GM18907 (cell line): ENCODE results near the gene TOPORS.
A peak's percentile ranks its signal among the peaks of the same experiment; 100 is the strongest.
"Not testable (repeated sequence)": the region's sequence is repeated elsewhere in the genome, so short reads cannot be mapped to it uniquely, and the experiment has no call there.

Source experiments
- ATAC-seq: cut with Tn5 transposase; IDR thresholded peaks from one replicate; pipeline ENCODE4 v1.9.1; 2021; ENCODE audit warnings: mild to moderate bottlenecking, moderate library complexity; ENCODE audit not compliant: unreplicated experiment

Gene TOPORS

GRCh38 chr9:32552172-32552872 is at the start of gene TOPORS, which contains the start of gene SMIM27:
TOPORS (minus strand) TSS chr9:32552586; CDS start chr9:32552436, 150 bp downstream.
SMIM27 (plus strand) TSS chr9:32552327; CDS start chr9:32552435, 108 bp downstream.
- ATAC-seq, result peak; percentile 81

DNA sequence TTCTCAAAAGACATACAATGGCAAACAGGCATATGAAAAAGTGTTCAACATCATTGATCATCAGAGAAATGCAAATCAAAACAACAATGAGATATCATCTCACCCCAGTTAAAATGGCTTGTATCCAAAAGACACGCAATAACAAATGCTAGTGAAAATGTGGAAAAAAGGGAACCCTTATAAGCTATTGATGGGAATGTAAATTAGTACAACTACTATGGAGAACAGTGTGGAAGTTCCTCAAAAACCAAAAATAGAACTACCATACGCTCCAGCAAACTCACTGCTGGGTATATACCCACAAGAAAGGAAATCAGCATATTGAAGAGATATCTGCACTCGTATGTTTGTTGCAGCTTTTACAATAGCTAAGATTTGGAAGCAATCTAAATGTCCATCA is 46.6 kb upstream of the TOPORS start:
- not testable (repeated sequence) for ATAC-seq

DNA sequence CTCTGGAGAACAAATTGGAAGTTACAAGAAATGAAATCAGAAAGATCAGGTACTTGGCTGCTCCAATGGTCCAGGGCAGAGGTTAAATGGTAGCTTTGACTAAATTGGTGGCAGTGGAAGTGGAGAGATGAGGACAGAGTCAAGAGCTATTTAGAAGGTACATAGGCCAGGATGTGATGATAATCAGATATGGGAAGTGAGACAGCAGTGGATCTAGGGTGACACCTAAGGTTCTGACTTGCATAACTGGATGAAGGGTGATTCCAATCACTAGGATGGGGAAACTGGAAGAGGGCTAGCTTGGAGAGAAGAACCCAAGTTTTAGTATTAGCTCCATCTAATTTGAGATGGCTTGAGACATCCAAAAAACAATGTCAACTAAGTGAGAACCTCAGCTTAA is 44.5 kb upstream of the TOPORS start:
- no peak for ATAC-seq

DNA sequence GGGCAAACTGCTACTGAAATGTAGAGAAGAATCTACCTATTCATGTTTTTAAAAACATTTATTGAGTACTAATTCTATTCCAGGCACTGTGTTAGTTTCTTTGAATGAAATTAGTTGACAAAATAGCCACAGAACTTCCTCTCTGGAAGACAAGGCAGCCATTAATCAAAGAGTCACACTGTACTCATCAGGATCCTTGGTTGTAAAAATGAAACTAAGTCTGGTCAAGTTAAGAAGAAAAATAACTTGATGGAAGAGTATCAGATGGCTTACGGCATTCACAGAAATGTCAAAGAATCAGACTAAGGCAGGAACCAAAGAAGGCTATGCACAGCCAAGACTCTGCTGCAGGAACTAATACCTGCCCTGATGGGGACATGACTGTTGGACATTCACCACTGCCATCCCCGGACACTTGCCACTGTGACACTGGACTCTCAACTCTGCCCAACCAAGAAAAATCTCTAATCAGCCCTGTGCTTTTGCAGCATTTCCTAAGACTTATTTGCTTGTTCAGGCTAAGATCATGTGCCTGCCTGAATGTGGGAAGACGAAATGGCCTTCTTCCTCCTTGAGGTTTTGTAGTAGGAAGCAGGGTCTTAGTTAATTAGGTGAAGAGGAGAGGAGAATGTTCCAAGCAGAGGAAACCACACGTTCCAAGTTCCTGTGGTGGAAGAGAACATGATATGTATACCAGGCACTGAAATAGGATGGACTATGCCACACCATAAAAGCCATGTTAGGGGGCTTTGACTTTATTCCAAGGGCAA is 43.9 kb upstream of the TOPORS start:
- ATAC-seq, result no peak

DNA sequence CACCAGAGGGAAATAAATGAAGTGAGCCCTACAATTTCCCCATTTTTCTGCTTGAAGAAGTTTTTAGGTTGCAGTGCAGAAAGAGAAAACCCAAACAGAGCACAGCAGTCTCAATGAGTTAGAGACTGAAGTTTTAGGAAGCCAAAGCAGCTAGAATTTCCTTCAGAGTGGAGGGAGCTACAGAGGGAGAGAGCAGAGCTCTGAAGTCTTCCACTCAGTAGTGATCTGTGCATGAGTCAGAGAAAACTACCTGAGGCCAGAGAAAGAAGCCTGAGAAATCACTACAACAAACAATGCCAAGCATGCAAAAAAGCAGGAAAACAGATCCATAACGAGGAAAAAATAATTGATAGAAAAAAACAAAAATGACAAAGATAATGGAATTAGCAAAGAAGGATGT is 38.5 kb upstream of the TOPORS start:
- ATAC-seq, result no peak

- no peak for ATAC-seq
Observed at GRCh38 chr9:32590476-32590875, 38.1 kb upstream of the TOPORS start.

- peak; percentile 74 for ATAC-seq
Observed at GRCh38 chr9:32589083-32589723, 36.8 kb upstream of the TOPORS start.

- peak; percentile 65 for ATAC-seq
Observed at GRCh38 chr9:32587901-32588300, 35.5 kb upstream of the TOPORS start.

GRCh38 chr9:32584784-32585183 is 32.4 kb upstream of the TOPORS start:
- ATAC-seq, result no peak

DNA sequence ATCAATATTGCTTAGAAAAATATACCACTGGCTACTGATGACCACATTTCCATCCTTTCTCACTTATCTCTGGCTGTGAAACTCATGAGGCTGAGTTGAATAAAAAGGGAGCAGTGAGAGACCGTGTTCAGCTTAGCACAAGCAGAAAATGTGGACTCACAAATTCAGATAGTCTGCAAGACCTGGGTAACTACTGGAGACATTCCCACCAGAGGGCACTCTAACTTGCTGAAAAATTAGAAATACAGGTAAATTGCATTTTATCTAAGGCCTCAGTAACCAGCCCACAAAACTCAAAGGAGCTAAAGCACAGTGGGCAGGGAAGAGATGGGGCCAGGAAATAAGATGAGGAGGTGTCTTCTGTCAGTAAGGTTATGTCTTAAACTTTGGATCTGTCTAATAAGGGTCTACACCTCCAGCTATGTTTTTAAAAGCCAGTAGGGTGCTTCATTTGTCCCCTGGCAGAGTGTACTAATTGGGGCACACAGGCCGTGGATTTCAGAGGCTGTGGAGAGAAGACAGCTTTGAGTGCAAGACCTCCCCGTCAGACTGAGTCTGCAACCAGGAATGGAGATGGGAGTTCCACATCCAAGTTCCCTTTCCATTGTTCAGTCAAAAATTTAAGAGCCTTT is 29.2 kb upstream of the TOPORS start:
- no peak for ATAC-seq

DNA sequence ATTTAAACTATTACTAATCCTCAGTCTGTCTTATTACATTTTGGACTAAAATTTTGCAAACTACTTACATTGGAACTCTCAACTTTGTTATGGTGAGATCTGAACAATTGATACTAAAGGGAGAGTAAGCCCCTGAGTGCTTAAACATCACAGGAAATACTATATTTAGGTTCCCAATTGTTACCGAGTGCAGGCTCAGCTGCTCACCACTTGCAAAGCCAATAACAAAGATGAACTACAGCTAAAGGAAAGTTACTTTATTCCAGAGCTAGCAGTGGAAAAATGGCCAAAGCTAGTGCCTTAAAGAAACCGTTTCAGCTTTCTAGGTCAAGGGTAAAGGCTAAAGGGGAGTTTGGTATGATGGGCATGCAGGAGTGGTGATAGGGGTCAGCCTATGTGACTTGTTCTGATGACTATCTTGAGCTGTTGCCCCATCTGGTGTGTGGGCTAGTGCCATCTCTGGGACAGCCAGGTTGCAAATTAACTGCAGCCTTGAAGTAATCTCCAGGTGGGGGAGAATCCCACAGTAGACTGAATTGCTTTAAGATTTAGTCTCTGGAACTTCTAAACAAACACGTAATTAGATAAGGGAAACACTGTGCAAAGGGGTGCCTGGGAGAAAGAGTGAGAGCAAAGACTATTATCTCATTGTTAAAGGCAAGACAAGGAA is 28.4 kb upstream of the TOPORS start:
- no peak for ATAC-seq

DNA sequence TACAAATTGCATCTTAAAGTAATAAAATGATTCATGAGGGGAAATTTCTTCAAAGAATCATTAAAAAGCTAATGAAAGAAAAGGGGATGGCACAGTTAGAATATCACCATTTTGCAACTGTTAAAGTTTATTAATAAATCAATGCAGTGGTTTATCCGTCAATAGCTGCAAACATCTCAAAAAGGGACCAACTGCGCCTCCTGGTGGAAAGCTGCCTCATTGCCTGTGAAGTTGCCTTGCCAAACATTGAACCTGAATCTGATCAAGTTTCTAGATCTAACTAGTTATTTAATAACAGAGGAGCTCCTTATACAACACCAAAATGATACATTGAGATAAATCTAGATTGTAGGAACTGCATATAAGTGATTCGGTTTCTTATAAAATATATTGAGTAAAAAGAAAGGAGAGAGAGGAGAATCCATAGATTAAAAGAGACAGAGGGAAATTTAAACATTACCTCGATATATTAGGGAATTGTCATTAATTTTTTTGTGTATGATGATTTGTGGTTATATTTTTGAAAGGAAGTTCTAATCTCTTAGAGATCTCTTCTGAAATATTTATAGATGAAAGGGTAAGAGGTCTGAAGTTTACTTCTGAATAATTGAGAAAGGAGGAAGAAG is 27.4 kb upstream of the TOPORS start:
- peak; percentile 64 for ATAC-seq

DNA sequence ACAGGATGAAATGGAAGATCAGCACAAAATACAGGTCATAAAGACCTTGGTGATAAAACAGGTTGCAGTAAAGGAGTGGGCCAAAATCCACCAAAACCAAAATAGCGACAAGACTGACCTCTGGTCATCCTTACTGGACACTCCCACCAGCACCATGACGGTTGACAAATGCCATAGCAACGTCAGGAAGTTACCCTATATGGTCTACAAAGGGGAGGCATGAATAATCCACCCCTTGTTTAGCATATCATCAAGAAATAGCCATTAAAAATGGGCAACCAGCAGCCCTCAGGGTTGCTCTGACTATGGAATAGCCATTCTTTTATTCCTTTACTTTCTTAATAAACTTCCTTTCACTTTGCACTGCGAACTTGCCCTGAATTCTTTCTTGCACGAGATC is 26.6 kb upstream of the TOPORS start:
- no peak for ATAC-seq

DNA sequence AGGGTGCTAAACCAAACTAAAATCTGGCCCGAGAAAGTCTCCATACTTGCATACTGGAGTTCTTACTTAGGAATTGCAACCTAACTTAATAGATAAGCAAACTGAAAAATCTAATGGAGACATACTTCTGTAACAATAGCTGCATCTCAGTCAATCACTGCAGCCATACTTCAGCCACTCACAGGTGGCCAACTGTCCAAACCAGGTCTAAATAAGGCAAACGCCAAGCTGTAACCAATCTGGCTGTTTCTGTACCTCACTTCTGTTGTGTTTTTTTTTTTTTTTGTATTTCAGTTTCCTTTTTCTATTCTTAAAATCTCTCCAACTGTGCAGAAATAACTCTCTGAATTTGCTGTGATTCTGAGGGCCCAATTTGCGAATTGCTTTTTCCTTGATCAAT is 24.9 kb upstream of the TOPORS start:
- no peak for ATAC-seq

- no peak for ATAC-seq
Observed at GRCh38 chr9:32574858-32575257, 22.5 kb upstream of the TOPORS start.

DNA sequence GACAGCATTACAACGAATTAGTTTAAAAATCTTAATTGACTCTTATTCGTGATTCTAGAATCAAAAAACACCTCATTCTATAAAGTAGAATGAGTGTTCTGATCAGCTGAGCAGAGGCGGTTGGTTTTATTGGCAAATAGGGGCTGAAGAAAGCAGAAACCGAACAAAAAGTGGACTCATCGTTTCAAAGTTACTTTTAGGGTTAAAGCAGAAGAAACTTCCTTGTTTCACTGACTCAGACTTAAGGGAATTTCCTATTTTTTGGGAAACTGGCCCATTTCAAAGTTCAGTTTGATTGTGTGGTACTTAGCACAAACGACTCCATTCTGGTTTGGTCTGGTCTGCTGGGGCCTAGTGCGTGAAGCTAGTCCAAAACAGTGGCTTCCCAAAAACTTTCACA is 21.4 kb upstream of the TOPORS start:
- no peak for ATAC-seq

GRCh38 chr9:32572900-32573523 is 20.6 kb upstream of the TOPORS start, which contains the start of gene NDUFB6:
NDUFB6 (minus strand) TSS chr9:32573159; CDS start chr9:32573060, 99 bp downstream.
- peak; percentile 91 for ATAC-seq

GRCh38 chr9:32571969-32572899 is 19.8 kb upstream of the TOPORS start:
- ATAC-seq, result peak; percentile 93

DNA sequence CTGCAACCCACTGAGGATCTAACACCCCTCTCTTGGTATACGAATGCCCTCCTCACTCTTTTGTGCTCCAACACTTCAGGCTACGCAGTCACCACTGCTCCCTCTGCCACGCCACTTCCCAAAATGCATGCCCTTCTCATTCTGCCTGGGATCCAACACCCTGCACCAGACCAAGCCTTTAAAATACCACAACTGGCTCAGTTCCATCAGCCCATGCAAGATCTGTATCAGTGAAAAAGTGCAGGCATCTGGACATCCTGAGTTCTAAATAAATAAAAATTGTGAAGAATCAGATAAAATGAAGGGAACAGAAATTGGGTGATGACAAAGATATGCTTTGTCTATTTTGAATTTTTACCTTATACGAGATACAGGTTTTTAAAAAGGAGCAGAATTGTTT is 17.9 kb upstream of the TOPORS start:
- no peak for ATAC-seq
